NB4 (cell line): ENCODE results near the gene CDH2.

Experiments used
- MYC ChIP-seq: IDR thresholded peaks from 2 replicates; pipeline ENCODE4 v1.6.1; 2011; ENCODE audit warnings: low read depth, low read length
- POLR2A ChIP-seq: IDR thresholded peaks from 2 replicates; pipeline ENCODE4 v1.6.1; 2011; ENCODE audit warnings: mild to moderate bottlenecking; ENCODE audit not compliant: insufficient read length; ENCODE audit errors: extremely low read depth
- TF ChIP-seq, protein P1 (sequence below): IDR thresholded peaks from one replicate; pipeline ENCODE4 v1.5.1; 2012; ENCODE audit warnings: low read depth, low read length

DNA sequence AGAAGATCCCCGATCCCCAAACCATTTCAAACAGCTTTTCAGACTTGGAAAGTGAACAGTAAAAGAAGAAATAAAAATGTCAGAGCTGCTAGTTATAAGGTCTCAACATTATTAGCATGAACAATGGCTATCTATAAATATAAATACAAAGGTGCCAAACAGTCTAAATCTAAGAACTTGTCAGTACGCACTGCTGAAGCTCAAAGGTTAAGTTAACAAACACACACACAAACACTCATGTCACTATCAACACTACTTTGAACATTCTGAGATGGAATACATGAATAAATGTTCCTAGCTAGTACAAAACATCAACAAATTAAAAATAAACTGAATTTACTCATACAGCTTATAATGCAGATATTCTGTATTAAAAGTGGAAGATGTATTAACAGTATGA, 108.7 kb downstream of the CDH2 start:
- no peak for TF ChIP-seq MYC
- TF ChIP-seq, protein P1, sequence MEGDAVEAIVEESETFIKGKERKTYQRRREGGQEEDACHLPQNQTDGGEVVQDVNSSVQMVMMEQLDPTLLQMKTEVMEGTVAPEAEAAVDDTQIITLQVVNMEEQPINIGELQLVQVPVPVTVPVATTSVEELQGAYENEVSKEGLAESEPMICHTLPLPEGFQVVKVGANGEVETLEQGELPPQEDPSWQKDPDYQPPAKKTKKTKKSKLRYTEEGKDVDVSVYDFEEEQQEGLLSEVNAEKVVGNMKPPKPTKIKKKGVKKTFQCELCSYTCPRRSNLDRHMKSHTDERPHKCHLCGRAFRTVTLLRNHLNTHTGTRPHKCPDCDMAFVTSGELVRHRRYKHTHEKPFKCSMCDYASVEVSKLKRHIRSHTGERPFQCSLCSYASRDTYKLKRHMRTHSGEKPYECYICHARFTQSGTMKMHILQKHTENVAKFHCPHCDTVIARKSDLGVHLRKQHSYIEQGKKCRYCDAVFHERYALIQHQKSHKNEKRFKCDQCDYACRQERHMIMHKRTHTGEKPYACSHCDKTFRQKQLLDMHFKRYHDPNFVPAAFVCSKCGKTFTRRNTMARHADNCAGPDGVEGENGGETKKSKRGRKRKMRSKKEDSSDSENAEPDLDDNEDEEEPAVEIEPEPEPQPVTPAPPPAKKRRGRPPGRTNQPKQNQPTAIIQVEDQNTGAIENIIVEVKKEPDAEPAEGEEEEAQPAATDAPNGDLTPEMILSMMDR: no peak
- TF ChIP-seq POLR2A: no peak
